Measurements from ENCODE around the gene PARP11.

The PARP11 gene

DNA sequence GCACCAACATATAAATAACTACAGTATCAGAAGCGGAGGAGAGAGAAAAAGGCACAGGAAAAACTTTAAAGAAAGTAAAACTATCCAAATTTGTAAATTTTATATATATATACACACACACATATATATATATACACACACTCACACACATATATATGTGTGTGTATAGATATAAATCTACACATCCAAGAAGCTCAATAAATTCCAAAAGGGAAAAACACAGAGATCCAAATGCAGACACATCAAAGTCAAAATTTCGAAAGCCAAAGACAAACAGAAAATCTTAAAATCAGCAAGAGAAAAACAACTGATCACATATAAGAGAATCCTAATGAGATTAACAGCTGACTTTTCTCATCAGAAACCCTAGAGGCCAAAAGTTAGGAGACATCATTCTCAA is 37.3 kb downstream of the PARP11 start:
- H3K18ac ChIP-seq (ENCODE audit: low read length), result no peak overlapping the region
- no peaks in the 10 kb centered on the region for H3K79me1 ChIP-seq (ENCODE audit: low read length)
- no peak overlapping the region for H2AK5ac ChIP-seq (ENCODE audit: low read length)
- H2AFZ ChIP-seq (ENCODE audit: insufficient read depth, low read length, poor library complexity), result no peak overlapping the region
- no peak overlapping the region for H3K23ac ChIP-seq (ENCODE audit: low read length)
- H4K8ac ChIP-seq (ENCODE audit: low read depth, low read length), result no peak overlapping the region
- no peak overlapping the region for H3K4me3 ChIP-seq (ENCODE audit: low read depth, low read length)
- H3K9me3 ChIP-seq (ENCODE audit: insufficient read depth, low read depth, low read length), result no peaks in the 10 kb centered on the region
- H3K9ac ChIP-seq (ENCODE audit: low read length), result no peak overlapping the region
- H3K4me1 ChIP-seq (ENCODE audit: control insufficient read depth in 1 of 2, insufficient read depth in 2 of 2, low read length in 2 of 2), result peaks cover 0 to 3% of the 10 kb centered on the region in 2 experiments
- no peak for DNase-seq
- no peak overlapping the region for H3K14ac ChIP-seq (ENCODE audit: low read length)
- no peak overlapping the region for H3K4ac ChIP-seq (ENCODE audit: low read depth, low read length)
- no peaks in the 10 kb centered on the region for H3K79me2 ChIP-seq (ENCODE audit: control insufficient read depth, insufficient read depth, low read length, poor library complexity)
- no peak overlapping the region for H4K12ac ChIP-seq (ENCODE audit: low read depth, low read length)
- H2BK120ac ChIP-seq (ENCODE audit: insufficient read depth, low read length, poor library complexity), result no peak overlapping the region
- H3K27me3 ChIP-seq (ENCODE audit: insufficient read depth, low read length), result no peaks in the 10 kb centered on the region
- no CpG with 5 or more reads among the region's 2 CpGs for WGBS (ENCODE audit: extremely low coverage, insufficient coverage, insufficient read length)
- H4K91ac ChIP-seq (ENCODE audit: low read depth, low read length), result no peak overlapping the region
- H3K27ac ChIP-seq (ENCODE audit: low read depth, low read length), result no peak overlapping the region
- H3K4me2 ChIP-seq (ENCODE audit: low read length), result no peak overlapping the region
- no peak overlapping the region for H2BK5ac ChIP-seq (ENCODE audit: low read depth, low read length, poor library complexity)
- H2BK12ac ChIP-seq (ENCODE audit: low read length), result no peak overlapping the region
- H3K36me3 ChIP-seq (ENCODE audit: control insufficient read depth in 1 of 2, insufficient read depth in 2 of 2, low read length in 2 of 2), result peaks cover 0 to 3% of the 10 kb centered on the region in 2 experiments

DNA sequence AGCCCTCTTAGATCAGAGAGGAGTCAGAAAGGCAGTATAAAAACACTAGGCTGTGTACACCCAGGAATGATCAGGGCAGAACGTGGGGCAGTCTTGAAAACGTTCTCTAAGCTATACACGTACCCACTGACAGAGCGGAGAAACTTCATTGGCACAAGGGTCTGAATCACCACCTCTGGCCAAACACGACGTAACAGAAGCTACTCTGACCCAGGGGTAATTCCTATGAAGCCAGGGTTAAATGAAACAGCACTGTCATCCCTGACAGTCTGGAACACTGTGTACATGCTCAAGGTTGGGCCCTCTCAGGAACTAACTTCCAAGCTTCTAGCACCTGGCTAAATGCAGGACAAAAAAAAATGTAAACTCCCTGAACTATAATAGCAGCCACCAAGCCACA is 38.4 kb downstream of the PARP11 start:
- Histone ChIP-seq H4K12ac (ENCODE audit: low read depth, low read length) (no peak overlapping the region), H4K91ac (ENCODE audit: low read depth, low read length) (no peak overlapping the region), H2BK12ac (ENCODE audit: low read length) (no peak overlapping the region), H4K8ac (ENCODE audit: low read depth, low read length) (no peak overlapping the region), H2AK5ac (ENCODE audit: low read length) (no peak overlapping the region), H2BK5ac (ENCODE audit: low read depth, low read length, poor library complexity) (no peak overlapping the region), H3K4ac (ENCODE audit: low read depth, low read length) (no peak overlapping the region), H3K27me3 (ENCODE audit: insufficient read depth, low read length) (no peaks in the 10 kb centered on the region), H2BK120ac (ENCODE audit: insufficient read depth, low read length, poor library complexity) (no peak overlapping the region), H3K14ac (ENCODE audit: low read length) (no peak overlapping the region), H2AFZ (ENCODE audit: insufficient read depth, low read length, poor library complexity) (no peak overlapping the region), H3K36me3 (ENCODE audit: control insufficient read depth in 1 of 2, insufficient read depth in 2 of 2, low read length in 2 of 2) (peaks cover 0 to 3% of the 10 kb centered on the region in 2 experiments), H3K9ac (ENCODE audit: low read length) (no peak overlapping the region), H3K18ac (ENCODE audit: low read length) (no peak overlapping the region), H3K4me2 (ENCODE audit: low read length) (no peak overlapping the region), H3K4me3 (ENCODE audit: low read depth, low read length) (no peak overlapping the region), H3K23ac (ENCODE audit: low read length) (no peak overlapping the region), H3K27ac (ENCODE audit: low read depth, low read length) (no peak overlapping the region), H3K4me1 (ENCODE audit: control insufficient read depth in 1 of 2, insufficient read depth in 2 of 2, low read length in 2 of 2) (peaks cover 0 to 3% of the 10 kb centered on the region in 2 experiments), H3K79me1 (ENCODE audit: low read length) (no peaks in the 10 kb centered on the region), H3K9me3 (ENCODE audit: insufficient read depth, low read depth, low read length) (no peaks in the 10 kb centered on the region), H3K79me2 (ENCODE audit: control insufficient read depth, insufficient read depth, low read length, poor library complexity) (no peaks in the 10 kb centered on the region)
- WGBS (ENCODE audit: extremely low coverage, insufficient coverage, insufficient read length), result no CpG with 5 or more reads among the region's 6 CpGs
- no peak for DNase-seq

DNA sequence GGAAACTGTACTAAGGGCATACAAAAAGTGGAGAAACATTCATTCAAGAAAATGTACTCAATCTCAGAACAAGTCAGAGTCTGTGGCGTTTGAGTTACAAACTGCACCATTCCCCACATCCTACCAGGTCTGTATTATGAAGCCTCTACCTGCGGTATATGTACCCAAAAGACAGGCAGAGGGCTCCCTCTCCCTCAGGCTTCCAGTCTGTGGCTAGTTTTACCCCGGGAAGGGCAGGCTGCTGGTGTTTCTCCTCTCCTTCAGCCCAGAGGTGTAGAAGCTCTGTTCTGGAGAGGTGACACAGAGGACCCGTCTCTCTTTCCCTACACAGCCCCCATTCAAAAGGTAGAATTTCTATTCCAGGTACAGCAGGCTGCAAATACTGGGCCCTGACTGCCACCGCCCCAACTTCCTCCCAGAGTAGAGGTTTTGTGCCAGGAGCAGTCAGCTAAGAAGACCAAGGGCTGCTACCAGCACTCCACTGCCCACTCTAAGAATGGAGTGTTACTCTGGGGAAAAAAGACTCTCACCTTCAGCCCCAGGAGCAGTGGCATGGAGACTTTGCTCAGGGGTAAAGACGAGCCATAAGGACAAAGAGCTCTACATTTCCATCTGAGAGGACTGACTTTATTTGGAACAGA is 39.4 kb downstream of the PARP11 start:
- Histone ChIP-seq H3K9ac (ENCODE audit: low read length) (no peak overlapping the region), H4K8ac (ENCODE audit: low read depth, low read length) (no peak overlapping the region)
- no CpG with 5 or more reads among the region's 6 CpGs for WGBS (ENCODE audit: extremely low coverage, insufficient coverage, insufficient read length)

DNA sequence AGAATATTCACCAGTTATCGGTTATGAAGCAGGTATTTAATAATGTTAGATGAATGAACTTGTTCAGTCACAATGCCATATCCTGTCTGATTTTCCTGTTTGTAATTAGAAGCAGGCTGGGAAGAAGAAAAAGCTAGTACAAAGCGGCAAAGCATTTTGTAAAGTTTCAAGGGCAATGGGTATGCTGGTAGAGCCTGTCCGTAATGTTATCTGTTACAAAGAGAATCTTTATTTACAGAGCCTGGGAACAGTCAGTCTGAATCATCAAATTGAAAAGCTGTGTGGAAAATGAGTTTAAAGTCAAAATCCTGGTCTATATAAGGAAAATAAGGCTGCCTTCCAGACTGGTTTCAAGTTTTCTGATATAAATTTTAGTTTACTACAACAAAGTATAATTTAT is 40.5 kb downstream of the PARP11 start:
- Histone ChIP-seq H3K9me3 (ENCODE audit: insufficient read depth, low read depth, low read length) (no peaks in the 10 kb centered on the region), H2AFZ (ENCODE audit: insufficient read depth, low read length, poor library complexity) (no peak overlapping the region), H3K4me2 (ENCODE audit: low read length) (no peak overlapping the region), H2BK5ac (ENCODE audit: low read depth, low read length, poor library complexity) (no peak overlapping the region), H2AK5ac (ENCODE audit: low read length) (no peak overlapping the region), H3K27me3 (ENCODE audit: insufficient read depth, low read length) (no peaks in the 10 kb centered on the region), H4K91ac (ENCODE audit: low read depth, low read length) (no peak overlapping the region), H3K27ac (ENCODE audit: low read depth, low read length) (no peak overlapping the region), H3K18ac (ENCODE audit: low read length) (no peak overlapping the region), H4K8ac (ENCODE audit: low read depth, low read length) (no peak overlapping the region), H3K23ac (ENCODE audit: low read length) (no peak overlapping the region), H3K14ac (ENCODE audit: low read length) (no peak overlapping the region), H3K36me3 (ENCODE audit: control insufficient read depth in 1 of 2, insufficient read depth in 2 of 2, low read length in 2 of 2) (no peaks in the 10 kb centered on the region), H3K9ac (ENCODE audit: low read length) (no peak overlapping the region), H3K79me2 (ENCODE audit: control insufficient read depth, insufficient read depth, low read length, poor library complexity) (no peaks in the 10 kb centered on the region), H2BK12ac (ENCODE audit: low read length) (no peak overlapping the region), H3K4me1 (ENCODE audit: control insufficient read depth in 1 of 2, insufficient read depth in 2 of 2, low read length in 2 of 2) (peaks cover 0 to 3% of the 10 kb centered on the region in 2 experiments), H3K4ac (ENCODE audit: low read depth, low read length) (no peak overlapping the region), H2BK120ac (ENCODE audit: insufficient read depth, low read length, poor library complexity) (no peak overlapping the region), H3K4me3 (ENCODE audit: low read depth, low read length) (no peak overlapping the region), H4K12ac (ENCODE audit: low read depth, low read length) (no peak overlapping the region), H3K79me1 (ENCODE audit: low read length) (no peaks in the 10 kb centered on the region)
- no peak for DNase-seq
- WGBS (ENCODE audit: extremely low coverage, insufficient coverage, insufficient read length), result no CpG with 5 or more reads among the region's 3 CpGs

More for the DNA sequence above, 39.4 kb downstream of the PARP11 start:
- no peak overlapping the region for H3K4me3 ChIP-seq (ENCODE audit: low read depth, low read length)
- H3K14ac ChIP-seq (ENCODE audit: low read length), result no peak overlapping the region
- H3K79me1 ChIP-seq (ENCODE audit: low read length), result no peaks in the 10 kb centered on the region
- no peak overlapping the region for H4K12ac ChIP-seq (ENCODE audit: low read depth, low read length)
- H3K27ac ChIP-seq (ENCODE audit: low read depth, low read length), result no peak overlapping the region
- H3K27me3 ChIP-seq (ENCODE audit: insufficient read depth, low read length), result no peaks in the 10 kb centered on the region
- no peak for DNase-seq
- H3K4ac ChIP-seq (ENCODE audit: low read depth, low read length), result no peak overlapping the region
- no peak overlapping the region for H3K18ac ChIP-seq (ENCODE audit: low read length)
- H2AFZ ChIP-seq (ENCODE audit: insufficient read depth, low read length, poor library complexity), result no peak overlapping the region
- no peaks in the 10 kb centered on the region for H3K79me2 ChIP-seq (ENCODE audit: control insufficient read depth, insufficient read depth, low read length, poor library complexity)
- no peaks in the 10 kb centered on the region for H3K9me3 ChIP-seq (ENCODE audit: insufficient read depth, low read depth, low read length)
- H3K4me1 ChIP-seq (ENCODE audit: control insufficient read depth in 1 of 2, insufficient read depth in 2 of 2, low read length in 2 of 2), result peaks cover 0 to 3% of the 10 kb centered on the region in 2 experiments
- no peak overlapping the region for H3K4me2 ChIP-seq (ENCODE audit: low read length)
- no peak overlapping the region for H2BK5ac ChIP-seq (ENCODE audit: low read depth, low read length, poor library complexity)
- H3K36me3 ChIP-seq (ENCODE audit: control insufficient read depth in 1 of 2, insufficient read depth in 2 of 2, low read length in 2 of 2), result peaks cover 0 to 2% of the 10 kb centered on the region in 2 experiments
- H2AK5ac ChIP-seq (ENCODE audit: low read length), result no peak overlapping the region
- H4K91ac ChIP-seq (ENCODE audit: low read depth, low read length), result no peak overlapping the region
- no peak overlapping the region for H2BK120ac ChIP-seq (ENCODE audit: insufficient read depth, low read length, poor library complexity)
- H2BK12ac ChIP-seq (ENCODE audit: low read length), result no peak overlapping the region
- no peak overlapping the region for H3K23ac ChIP-seq (ENCODE audit: low read length)

All from trophoblast cell (in vitro differentiated cells and primary cell).